Osteocyte (in vitro differentiated cells): ENCODE results near the gene QRICH2. TPM values are rescaled to one million over a fixed set of nuclear protein-coding genes. Genes with fewer than 3 reads are reported as not detected.

Source experiments
- DNase-seq: peaks from one replicate; pipeline ENCODE4 v3.0.0; 2021; ENCODE audit warnings: mixed read lengths; ENCODE audit not compliant: unreplicated experiment; ENCODE audit errors: extremely low spot score
- H3K27ac Mint-ChIP-seq: one replicate; pipeline ENCODE4 v1.8.0; 2021; ENCODE audit warnings: mild to moderate bottlenecking, mixed read lengths; ENCODE audit not compliant: unreplicated experiment
- H3K27me3 Mint-ChIP-seq: one replicate; pipeline ENCODE4 v1.8.0; 2021; ENCODE audit warnings: mixed read lengths; ENCODE audit not compliant: unreplicated experiment
- H3K36me3 Mint-ChIP-seq: one replicate; pipeline ENCODE4 v1.8.0; 2021; ENCODE audit warnings: mixed read lengths; ENCODE audit not compliant: unreplicated experiment
- H3K4me1 Mint-ChIP-seq: one replicate; pipeline ENCODE4 v1.8.0; 2021; ENCODE audit warnings: mixed read lengths; ENCODE audit not compliant: unreplicated experiment
- H3K4me3 Mint-ChIP-seq: one replicate; pipeline ENCODE4 v1.8.0; 2021; ENCODE audit warnings: mild to moderate bottlenecking, moderate library complexity, mixed read lengths; ENCODE audit not compliant: unreplicated experiment
- H3K9me3 Mint-ChIP-seq: one replicate; pipeline ENCODE4 v1.8.0; 2021; ENCODE audit warnings: mixed read lengths; ENCODE audit not compliant: unreplicated experiment
- CTCF ChIP-seq: fragments of 200-600 bp; sonication (generic); IDR thresholded peaks from 2 replicates; pipeline ENCODE4 v1.5.0; 2021; ENCODE audit warnings: antibody characterized with exemption, mild to moderate bottlenecking, moderate library complexity
- total RNA-seq: library from RNA; stranded (reverse); gene quantifications from 2 replicates; pipeline ENCODE4 v1.2.1, GENCODE V29; 2021

QRICH2 gene
- total RNA-seq, 1 donor from 2014 or later: 6.3 TPM

GRCh38 chr17:76277300-76278267, 30.5 kb downstream of the QRICH2 start:
- Mint-ChIP-seq H3K4me1 (peaks cover 9% of the 10 kb centered on the region), H3K36me3 (no peaks in the 10 kb centered on the region), H3K4me3 (no peak overlapping the region), H3K27me3 (no peaks in the 10 kb centered on the region), H3K27ac (no peak overlapping the region), H3K9me3 (no peaks in the 10 kb centered on the region)
- no peak for DNase-seq
- no peak for TF ChIP-seq CTCF

- H3K4me1 Mint-ChIP-seq: peaks cover 9% of the 10 kb centered on the region
Observed at GRCh38 chr17:76276461-76277299, 31.4 kb downstream of the QRICH2 start.

DNA sequence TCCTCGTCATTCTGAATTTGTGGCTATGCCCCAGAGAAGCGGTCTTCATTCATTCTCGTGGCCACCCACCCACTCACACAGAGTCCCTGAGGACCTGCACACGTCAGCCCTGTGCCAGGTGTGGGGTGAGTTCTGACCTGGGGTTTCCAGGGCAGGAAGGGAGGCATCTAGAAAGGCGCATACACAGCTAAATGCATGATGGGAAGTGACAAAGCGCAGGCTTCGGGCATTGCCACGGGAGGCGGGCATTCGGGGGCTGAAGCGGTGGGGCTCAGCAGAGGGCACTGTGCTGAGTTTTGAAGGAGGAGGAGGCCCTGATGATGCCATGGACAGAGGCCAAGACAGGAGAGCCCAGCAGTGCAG, 32.0 kb downstream of the QRICH2 start:
- DNase-seq: no peak
- peak overlapping the region; percentile 31 for H3K27ac Mint-ChIP-seq

More at GRCh38 chr17:76276461-76277299, 31.4 kb downstream of the QRICH2 start:
- DNase-seq: no peak
- H3K27ac Mint-ChIP-seq: peak overlapping the region; percentile 31
- no peaks in the 10 kb centered on the region for H3K27me3 Mint-ChIP-seq
- no peaks in the 10 kb centered on the region for H3K9me3 Mint-ChIP-seq
- no peak for TF ChIP-seq CTCF
- no peaks in the 10 kb centered on the region for H3K36me3 Mint-ChIP-seq
- no peak overlapping the region for H3K4me3 Mint-ChIP-seq

DNA sequence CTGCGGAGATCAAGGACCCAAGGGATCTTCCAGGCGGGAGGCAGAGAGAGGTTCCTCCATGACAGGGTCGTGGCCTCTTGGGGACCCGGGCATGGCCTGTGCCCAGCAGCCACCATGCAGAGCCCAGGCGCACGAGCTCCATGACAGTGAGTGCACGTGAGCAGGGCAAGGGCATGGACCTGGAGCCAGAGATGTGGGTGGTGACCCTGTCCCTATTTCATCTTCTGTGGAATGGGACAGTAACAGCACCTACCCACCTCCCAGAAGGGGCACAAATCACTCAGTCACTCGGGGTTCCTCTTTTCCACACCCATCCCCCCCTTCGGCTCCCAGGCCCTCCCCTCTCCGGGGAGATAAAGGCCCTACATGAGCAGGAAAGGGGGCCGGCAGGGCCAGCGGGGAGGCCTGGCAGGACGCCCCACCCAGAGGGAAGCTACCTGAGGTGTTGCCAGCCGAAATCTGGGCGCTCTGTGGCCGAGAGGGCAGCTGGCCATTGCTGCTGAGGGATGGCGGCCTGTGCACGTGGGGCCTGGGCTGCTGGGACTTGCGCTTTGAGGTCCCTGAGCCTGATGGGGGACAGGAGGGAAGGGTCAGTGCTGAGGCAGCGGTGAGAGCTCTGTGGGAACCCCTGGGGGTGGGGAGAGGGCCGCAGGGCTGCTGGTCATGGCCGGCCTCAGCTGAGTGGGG, 32.6 kb downstream of the QRICH2 start:
- H3K9me3 Mint-ChIP-seq: no peaks in the 10 kb centered on the region
- H3K27me3 Mint-ChIP-seq: no peaks in the 10 kb centered on the region
- no peak for DNase-seq
- no peaks in the 10 kb centered on the region for H3K36me3 Mint-ChIP-seq
- H3K4me1 Mint-ChIP-seq: peaks cover 9% of the 10 kb centered on the region
- H3K27ac Mint-ChIP-seq: no peak overlapping the region
- no peak overlapping the region for H3K4me3 Mint-ChIP-seq
- no peak for TF ChIP-seq CTCF

More for the DNA sequence above, 32.0 kb downstream of the QRICH2 start:
- no peaks in the 10 kb centered on the region for H3K27me3 Mint-ChIP-seq
- no peaks in the 10 kb centered on the region for H3K36me3 Mint-ChIP-seq
- no peak overlapping the region for H3K4me3 Mint-ChIP-seq
- no peaks in the 10 kb centered on the region for H3K9me3 Mint-ChIP-seq
- no peak for TF ChIP-seq CTCF
- H3K4me1 Mint-ChIP-seq: peaks cover 9% of the 10 kb centered on the region
